NCI-H82 treated with DMSO at 0.1 percent for 48 hours (cell line): ENCODE data around the gene IFITM10.

Experiments
- DNase-seq: peaks from one replicate; lab custom pipeline; 2025; ENCODE audit not compliant: unreplicated experiment; lab: John Stamatoyannopoulos, UW

Gene IFITM10

GRCh38 chr11:1763796-1764661 lies 13.6 kb upstream of the IFITM10 start, which contains the start of gene CTSD:
TSS of gene CTSD (minus strand) at chr11:1763927. CDS start at chr11:1763859, 68 bp downstream.
- no peak for DNase-seq

- no peak for DNase-seq
Measured at GRCh38 chr11:1763336-1763795, 13.0 kb upstream of the IFITM10 start.

- peak; percentile 1 for DNase-seq
Measured at GRCh38 chr11:1762537-1763302, 12.3 kb upstream of the IFITM10 start.

GRCh38 chr11:1761857-1762536 lies 11.6 kb upstream of the IFITM10 start:
- DNase-seq: no peak

- no peak for DNase-seq
Measured at GRCh38 chr11:1761110-1761856, 10.9 kb upstream of the IFITM10 start.

- DNase-seq: no peak
Measured at GRCh38 chr11:1760351-1761109, 10.1 kb upstream of the IFITM10 start.

GRCh38 chr11:1759851-1760220 lies 9.4 kb upstream of the IFITM10 start:
- no peak for DNase-seq

- DNase-seq: no peak
Measured at GRCh38 chr11:1759151-1759850, 8.9 kb upstream of the IFITM10 start.

GRCh38 chr11:1758611-1759150 lies 8.3 kb upstream of the IFITM10 start:
- DNase-seq: no peak

- no peak for DNase-seq
Measured at GRCh38 chr11:1757861-1758610, 7.6 kb upstream of the IFITM10 start.

- DNase-seq: no peak
Measured at GRCh38 chr11:1756791-1757771, 6.7 kb upstream of the IFITM10 start.

GRCh38 chr11:1755692-1756561 lies 5.5 kb upstream of the IFITM10 start:
- no peak for DNase-seq

GRCh38 chr11:1755344-1755691 lies 4.9 kb upstream of the IFITM10 start:
- DNase-seq: no peak

- no peak for DNase-seq
Measured at GRCh38 chr11:1754376-1755150, 4.2 kb upstream of the IFITM10 start.

GRCh38 chr11:1753929-1754305 lies 3.5 kb upstream of the IFITM10 start:
- DNase-seq: no peak
